Measurements from ENCODE around the gene NOP10.
"Not testable (repeated sequence)": the region's sequence is repeated elsewhere in the genome, so short reads cannot be mapped to it uniquely, and the experiment has no call there.

NOP10 gene

GRCh38 chr15:34342737-34343575 is at the start of gene NOP10, which contains the start of gene NUTM1:
Gene NOP10 (minus strand): TSS chr15:34343136. CDS start chr15:34343073, 63 bp downstream.
Gene NUTM1 (plus strand): TSS chr15:34343315. CDS start chr15:34343697, 382 bp downstream.
- peak; percentile 58 to 95 (median 84) for DNase-seq

- not testable (repeated sequence) for DNase-seq
Measured at GRCh38 chr15:34389594-34390086, 46.7 kb upstream of the NOP10 start.

DNA sequence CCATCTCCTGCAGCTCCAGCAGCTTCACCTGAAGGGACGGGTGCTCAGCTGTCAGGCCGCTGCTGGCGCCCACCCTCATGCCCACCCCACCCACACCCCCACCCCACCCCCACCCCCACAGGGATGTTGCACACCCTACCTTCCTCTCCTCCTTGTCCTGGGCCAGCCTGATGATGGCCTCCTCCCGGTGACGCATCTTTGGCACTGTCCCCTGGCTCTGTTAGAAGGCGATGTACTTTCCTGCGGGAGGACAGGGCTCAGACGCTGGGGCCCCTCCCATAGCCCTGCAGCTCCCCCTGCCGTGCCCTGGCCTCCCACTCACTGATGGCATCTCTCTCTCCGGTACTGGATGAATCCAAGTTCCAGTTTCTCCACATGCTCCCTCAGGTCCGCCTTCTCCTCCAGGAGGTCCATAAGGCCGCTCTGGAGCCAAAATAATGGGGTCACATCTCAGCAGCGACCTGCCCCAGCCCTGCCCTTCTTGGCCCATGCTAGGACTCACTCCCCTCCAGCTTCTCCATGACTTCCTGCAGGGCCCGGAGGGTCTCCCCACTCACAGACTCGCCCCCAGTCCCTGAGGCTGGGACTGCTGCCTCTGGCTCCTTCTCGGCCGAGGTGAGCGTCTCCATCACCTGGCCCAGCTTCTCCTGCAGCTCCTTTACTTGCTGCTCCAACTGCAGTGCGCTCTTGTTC is 39.0 kb upstream of the NOP10 start:
- not testable (repeated sequence) for DNase-seq

- not testable (repeated sequence) for DNase-seq
Measured at GRCh38 chr15:34380491-34380890, 37.6 kb upstream of the NOP10 start.

GRCh38 chr15:34376856-34377255 is 33.9 kb upstream of the NOP10 start:
- no peak for DNase-seq

GRCh38 chr15:34375541-34375940 is 32.6 kb upstream of the NOP10 start:
- DNase-seq = not testable (repeated sequence)

- DNase-seq = no peak
Measured at GRCh38 chr15:34374816-34375215, 31.9 kb upstream of the NOP10 start.

DNA sequence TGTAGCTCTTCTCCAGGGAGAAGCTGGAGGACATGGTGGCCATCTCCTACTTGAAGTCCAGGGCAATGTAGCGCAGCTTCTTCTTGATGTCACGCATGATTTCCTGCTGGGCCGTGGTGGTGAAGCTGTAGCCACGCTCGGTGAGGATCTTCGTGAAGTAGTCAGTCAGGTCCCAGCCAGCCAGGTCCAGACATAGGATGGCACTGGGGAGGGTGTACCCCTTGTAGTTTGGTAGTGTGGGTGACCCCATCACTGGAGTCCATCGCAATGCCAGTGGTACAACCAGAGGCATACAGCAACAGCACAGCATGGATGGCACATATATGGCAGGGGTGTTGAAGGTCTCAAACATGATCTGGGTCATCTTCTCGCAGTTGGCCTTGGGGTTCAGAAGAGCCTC is 31.0 kb upstream of the NOP10 start:
- no peak for DNase-seq

GRCh38 chr15:34370643-34371042 is 27.7 kb upstream of the NOP10 start:
- no peak for DNase-seq

DNA sequence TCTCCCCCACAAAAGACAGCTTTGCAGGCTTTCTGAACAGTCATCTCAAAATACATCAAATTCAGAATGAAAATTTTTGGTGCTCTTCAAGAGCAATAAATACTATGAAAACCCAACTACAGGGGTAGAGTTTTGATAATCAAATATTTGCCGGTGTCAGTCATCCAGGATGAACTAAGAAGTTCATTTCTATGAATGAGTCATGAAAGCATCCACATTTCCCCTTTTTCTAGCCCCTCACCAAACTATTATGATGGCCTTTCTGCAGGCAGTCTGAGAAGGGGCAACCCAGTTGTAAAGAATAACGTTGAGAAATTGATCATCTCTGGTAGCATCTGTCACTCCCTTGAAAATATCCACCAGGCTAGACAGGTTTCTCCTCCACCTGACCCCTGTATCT is 27.2 kb upstream of the NOP10 start:
- DNase-seq = no peak

DNA sequence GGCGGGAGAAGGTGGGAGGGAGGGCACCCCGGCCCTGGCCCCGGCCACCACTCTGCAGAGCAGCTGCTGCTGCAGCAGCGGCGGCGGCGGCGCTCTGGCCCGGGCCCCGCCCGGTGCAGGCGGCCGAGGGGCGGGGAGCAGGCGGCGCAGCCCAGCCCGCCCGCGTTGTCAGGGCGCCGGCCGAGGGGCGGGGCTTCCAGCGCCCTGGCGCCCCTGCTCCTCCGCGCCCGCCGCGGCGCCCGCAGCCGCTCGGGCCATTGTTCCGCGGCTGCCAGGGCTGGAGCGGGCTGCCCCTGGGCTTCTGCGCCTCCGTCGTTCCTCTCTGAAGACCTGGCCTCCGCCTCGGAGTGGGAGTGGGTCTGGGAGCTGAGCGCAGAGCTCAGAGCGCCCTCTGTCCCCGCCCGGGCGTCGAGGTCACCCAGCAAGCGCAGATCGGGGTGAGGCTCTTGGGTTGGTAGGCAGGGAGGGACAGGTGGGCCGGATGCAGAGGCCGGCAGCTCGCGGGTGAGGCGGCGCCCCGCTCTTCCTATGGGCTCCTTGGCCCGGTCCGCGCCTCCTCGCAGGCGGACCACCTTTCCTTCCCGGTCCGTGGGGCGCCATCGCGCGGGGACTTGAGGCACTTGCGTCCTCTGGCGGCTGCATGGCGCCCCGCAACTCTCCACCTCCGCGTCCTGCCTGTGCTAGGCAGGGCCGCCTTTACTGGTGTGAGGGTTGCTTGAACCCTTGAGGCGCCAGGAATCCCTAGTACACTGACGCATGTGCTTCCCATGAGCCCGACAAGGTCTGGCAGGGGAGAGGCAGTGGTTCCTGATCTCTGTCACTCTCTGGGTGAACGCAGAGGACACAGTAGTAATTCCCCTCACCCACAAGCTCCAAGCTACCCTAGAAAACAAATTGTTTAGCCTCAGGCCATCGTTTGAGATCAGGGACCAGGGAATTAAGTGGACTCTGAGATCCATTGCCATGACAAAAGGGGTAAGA is 24.5 kb upstream of the NOP10 start, which contains the start of gene LPCAT4:
Gene LPCAT4, minus strand, starts transcription at position 96 of the 981 bp plus-strand sequence. CDS start 96 bp downstream, outside the sequence.
- DNase-seq = peak; percentile 42 to 95 (median 78)

GRCh38 chr15:34366271-34367065 is 23.5 kb upstream of the NOP10 start:
- DNase-seq = peak in 38 of 51 donors; percentile 6 to 81 (median 31)

DNA sequence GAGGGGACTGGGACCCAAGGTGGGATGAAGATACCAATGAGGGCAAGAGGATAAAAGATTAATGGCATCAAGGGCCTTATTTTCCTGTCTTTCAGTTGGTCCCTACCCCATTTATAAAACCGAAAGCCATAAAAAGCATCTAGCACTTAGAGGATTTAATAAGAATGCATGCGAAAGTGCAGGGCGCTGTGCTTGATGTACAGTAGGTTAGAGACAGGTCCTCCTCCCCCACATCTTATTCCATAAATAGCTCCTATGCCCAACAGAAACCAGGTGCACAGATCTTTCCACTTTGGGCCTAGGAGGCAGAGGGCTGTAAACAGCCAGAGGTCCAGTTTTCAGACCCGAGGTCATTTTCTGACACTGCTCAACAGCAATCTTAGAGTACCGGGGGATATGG is 22.9 kb upstream of the NOP10 start:
- DNase-seq = peak in 2 of 51 donors; percentile 41 to 60

DNA sequence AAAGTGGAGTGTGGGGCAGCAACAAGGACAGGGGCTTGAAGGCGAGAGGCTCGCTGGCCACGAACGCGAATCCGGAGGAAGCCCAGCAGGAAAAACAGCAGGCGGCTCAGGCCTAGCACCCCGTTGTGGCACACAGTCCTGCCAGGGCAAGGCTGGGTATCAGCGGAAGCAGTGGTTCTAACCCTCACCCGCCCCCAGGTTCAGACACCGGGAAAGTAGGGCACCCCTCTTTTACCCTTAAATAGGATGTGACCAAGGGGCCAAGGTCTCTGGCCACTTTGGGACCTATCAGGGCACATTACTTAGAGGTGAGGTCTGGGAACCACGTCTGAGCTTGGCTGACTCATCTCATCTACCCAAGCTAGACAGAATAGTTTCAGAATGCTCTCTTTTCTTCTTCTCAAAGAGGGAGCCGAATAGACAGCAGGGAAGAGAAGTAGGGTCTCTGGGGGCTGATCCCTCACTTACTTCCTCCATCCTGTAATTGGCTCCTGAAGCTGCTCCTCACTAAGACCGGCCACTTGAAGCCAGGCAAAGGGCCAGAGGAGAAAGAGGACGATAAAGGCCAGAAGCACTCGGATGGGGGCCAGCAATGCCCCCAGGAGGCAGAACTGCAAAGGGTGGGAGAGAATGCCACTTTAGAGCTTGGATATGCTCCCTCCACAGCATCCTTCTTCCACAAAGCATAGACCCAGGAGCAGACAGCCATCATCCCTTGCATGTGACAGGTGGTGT is 22.3 kb upstream of the NOP10 start:
- DNase-seq = peak in 1 of 51 donors; percentile 6

DNA sequence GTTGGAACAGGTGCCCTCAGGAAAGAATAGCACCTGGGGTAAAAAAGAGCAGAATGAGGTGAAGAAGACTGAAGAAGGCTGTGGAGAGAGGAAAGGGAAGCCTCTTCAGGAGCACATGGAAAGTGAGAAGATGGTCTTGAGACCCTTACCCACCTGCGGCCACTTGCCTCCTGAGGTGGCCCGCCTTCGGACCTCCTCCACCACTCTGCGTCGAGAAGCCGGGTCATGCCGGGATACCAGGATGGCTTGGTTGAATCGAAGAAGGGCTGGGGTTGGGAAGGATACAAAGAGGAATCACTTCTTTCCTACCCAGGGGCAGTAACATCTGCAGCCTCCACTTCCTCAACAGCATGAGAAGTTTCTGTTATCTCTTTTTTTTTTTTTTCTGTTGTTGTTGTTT is 21.1 kb upstream of the NOP10 start:
- no peak for DNase-seq

DNA sequence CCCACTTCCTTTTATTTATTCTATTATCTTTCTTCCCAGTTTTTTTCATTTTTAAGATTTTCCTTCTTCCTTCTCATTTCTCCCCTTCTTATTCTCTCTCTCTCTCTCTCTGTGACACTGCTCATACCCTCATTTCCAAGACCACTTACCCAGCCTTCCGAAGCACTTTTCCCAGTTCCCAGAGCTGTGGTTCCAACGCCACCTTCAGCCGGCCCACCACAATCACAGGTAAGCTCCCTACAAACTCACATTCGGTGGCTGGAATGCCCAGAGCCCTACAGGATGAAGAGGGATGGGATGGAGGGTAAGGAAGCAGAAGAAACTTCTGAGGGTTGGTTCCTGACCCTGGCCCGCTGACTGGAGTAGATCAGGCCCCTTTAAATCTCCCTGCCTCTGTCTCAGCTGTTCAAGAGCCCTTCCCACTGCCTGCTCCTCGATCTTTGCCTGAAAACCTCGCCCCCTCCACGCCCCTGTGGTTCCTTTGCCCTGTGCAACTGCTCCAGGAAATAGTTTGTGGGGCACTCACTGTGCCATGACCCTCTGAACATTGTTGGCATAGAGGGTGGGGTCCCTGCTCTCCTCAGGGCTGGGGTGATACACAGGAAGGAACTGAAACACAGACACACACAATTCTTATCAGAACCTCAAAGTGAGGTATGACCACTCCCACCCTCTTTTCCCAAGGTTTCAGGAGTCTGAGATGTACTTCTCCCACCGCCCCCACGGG is 19.3 kb upstream of the NOP10 start:
- no peak for DNase-seq

DNA sequence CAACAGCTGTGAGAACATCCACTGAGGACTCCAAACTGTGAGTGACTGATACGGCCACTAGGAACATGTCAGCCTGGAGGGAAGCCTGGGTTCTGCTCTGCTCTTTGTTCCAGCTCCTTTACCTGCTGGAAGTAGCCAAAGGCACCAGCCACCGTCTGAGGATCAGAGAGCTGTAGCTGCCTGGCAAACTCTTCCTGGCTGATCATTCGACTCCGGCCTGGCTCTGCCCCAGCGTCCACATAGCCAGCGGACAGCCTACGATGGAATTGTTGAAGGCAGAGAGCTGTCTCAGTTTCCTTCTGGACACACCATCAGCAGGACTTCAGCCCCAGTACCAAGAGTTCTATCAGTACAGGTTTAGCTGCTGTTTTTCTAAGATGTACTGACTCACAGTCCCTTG is 18.3 kb upstream of the NOP10 start:
- no peak for DNase-seq

- no peak for DNase-seq
Measured at GRCh38 chr15:34360298-34360697, 17.4 kb upstream of the NOP10 start.

GRCh38 chr15:34359416-34359815 is 16.5 kb upstream of the NOP10 start:
- no peak for DNase-seq
